SU-DHL-6 (cell line): Measurements from ENCODE around the gene PDIA5.

Source experiments
- EZH2phosphoT487 ChIP-seq: fragments of 200-600 bp; sonication (generic), shearing (Covaris generic); conservative IDR thresholded peaks from 2 replicates; pipeline ENCODE4 v1.6.1; 2018; ENCODE audit warnings: mild to moderate bottlenecking, antibody characterized with exemption, low read length, moderate library complexity, mixed read lengths
- TF ChIP-seq, protein P1 (sequence below): fragments of 200-600 bp; sonication (generic); IDR thresholded peaks from one replicate; pipeline ENCODE4 v1.5.1; 2017; ENCODE audit warnings: antibody characterized with exemption, mild to moderate bottlenecking, low read length, moderate library complexity; ENCODE audit not compliant: insufficient read depth, poor library complexity, severe bottlenecking

DNA sequence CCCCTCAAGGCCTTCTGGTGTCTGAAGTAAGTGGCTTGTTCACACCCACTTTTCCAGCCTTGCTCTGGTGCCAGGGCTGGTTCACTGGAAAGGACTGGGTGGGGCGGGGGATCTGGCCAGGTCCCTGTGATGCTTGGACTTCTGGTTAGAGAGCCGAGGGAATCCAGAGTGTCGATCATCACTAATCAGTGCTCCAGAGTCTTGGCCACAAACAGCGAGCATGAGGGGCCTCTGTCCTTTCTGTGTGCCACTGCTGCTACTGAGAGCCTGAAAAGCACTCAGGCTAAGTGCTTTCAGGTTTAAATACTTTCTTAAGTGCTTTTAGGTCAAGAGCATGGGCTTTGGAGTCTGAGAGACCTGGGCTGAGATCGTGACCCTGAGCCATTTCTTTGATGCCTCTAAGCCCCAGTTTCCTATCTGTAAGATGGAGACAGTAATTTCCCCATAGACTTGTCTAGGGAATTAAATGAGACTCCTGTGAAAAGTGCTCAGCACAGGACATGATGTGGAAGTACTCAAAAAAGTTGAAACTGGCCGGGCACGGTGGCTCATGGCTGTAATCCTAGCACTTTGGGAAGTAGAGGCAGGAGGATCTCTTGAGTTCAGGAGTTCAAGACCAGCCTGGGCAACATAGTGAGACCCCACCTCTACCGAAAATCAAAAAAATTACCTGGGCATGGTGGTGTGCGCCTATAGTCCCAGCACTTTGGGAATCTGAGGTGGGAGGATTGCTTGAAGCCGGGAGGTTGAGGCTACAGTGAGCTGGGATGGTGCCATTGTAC lies 81.1 kb downstream of the PDIA5 start:
- TF ChIP-seq, protein P1, sequence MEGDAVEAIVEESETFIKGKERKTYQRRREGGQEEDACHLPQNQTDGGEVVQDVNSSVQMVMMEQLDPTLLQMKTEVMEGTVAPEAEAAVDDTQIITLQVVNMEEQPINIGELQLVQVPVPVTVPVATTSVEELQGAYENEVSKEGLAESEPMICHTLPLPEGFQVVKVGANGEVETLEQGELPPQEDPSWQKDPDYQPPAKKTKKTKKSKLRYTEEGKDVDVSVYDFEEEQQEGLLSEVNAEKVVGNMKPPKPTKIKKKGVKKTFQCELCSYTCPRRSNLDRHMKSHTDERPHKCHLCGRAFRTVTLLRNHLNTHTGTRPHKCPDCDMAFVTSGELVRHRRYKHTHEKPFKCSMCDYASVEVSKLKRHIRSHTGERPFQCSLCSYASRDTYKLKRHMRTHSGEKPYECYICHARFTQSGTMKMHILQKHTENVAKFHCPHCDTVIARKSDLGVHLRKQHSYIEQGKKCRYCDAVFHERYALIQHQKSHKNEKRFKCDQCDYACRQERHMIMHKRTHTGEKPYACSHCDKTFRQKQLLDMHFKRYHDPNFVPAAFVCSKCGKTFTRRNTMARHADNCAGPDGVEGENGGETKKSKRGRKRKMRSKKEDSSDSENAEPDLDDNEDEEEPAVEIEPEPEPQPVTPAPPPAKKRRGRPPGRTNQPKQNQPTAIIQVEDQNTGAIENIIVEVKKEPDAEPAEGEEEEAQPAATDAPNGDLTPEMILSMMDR: no peak
- no peak for TF ChIP-seq EZH2phosphoT487
